Measurements from ENCODE around the gene SEL1L2. TPM values are rescaled to one million over a fixed set of nuclear protein-coding genes. Genes with fewer than 3 reads are reported as not detected.

SEL1L2 gene
- total RNA-seq, 1 donor = not detected

DNA sequence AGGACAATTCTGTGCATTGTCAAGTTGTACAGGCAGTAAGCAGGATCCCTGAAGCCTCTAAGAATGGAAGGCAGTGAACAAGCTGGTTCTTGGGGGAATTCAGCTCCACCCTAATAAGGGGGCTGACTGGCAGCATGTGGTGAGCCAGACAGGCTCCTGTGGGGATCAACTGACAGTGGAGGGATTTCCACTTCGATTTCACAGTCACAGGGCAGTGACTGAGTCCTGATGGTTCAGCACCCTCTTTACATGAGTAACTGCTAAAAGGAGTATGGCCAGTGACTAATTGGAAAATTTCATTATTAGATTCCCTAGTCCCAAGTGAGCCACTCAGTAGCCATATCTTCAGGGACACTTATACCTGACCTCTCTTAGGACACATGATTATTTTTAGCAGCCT lies 127.2 kb downstream of the SEL1L2 start:
- H3K4me3 ChIP-seq (ENCODE audit: low read depth, low read length) = no peak overlapping the region
- DNase-seq (ENCODE audit: low read depth) = no peak
- TF ChIP-seq, protein P1, sequence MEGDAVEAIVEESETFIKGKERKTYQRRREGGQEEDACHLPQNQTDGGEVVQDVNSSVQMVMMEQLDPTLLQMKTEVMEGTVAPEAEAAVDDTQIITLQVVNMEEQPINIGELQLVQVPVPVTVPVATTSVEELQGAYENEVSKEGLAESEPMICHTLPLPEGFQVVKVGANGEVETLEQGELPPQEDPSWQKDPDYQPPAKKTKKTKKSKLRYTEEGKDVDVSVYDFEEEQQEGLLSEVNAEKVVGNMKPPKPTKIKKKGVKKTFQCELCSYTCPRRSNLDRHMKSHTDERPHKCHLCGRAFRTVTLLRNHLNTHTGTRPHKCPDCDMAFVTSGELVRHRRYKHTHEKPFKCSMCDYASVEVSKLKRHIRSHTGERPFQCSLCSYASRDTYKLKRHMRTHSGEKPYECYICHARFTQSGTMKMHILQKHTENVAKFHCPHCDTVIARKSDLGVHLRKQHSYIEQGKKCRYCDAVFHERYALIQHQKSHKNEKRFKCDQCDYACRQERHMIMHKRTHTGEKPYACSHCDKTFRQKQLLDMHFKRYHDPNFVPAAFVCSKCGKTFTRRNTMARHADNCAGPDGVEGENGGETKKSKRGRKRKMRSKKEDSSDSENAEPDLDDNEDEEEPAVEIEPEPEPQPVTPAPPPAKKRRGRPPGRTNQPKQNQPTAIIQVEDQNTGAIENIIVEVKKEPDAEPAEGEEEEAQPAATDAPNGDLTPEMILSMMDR (IDR thresholded peaks at IDR 0.05; ENCODE audit: insufficient read depth, low read depth, low read length) = no peak

DNA sequence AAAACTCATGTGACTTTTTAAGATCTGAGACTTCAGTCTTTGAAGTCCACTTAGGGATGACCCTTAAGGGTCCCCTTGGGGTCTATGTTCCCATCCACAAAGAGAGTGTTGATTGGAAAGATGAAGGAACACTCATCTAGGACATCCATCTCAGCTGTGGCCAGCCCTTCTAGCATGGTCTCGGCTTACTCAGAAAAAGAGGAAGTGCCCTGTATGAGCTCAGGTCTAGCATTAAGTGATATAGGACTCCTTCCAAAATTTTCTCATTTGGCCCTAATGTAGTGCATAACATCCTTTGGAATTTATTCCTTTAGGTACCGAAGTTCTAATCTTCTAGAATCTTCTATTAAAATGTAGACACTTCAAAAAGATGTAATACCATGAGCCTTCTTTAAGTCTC lies 128.2 kb downstream of the SEL1L2 start:
- DNase-seq (ENCODE audit: low read depth) = no peak
- no peak overlapping the region for H3K4me3 ChIP-seq (ENCODE audit: low read depth, low read length)
- TF ChIP-seq, protein P1 (IDR thresholded peaks at IDR 0.05; ENCODE audit: insufficient read depth, low read depth, low read length) = no peak

DNA sequence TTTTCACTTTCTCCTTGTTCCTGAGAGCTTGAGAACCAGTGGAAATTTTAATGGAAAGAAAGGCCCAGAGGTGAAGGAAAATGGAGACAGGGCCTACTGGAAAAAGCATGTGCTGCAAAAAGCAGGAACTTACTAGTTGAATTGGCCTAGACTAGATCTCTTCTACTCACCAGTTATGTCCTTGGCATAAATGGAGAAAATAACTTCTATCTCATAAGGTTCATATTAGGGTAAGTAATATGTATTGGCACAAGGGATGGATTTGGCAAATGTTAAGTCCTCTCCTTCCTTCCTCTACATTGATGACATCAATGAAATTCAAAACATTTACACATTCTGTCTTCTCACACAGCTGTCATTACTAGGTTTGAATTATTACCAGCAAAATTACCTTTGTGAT lies 131.5 kb downstream of the SEL1L2 start:
- no peak for DNase-seq (ENCODE audit: low read depth)

DNA sequence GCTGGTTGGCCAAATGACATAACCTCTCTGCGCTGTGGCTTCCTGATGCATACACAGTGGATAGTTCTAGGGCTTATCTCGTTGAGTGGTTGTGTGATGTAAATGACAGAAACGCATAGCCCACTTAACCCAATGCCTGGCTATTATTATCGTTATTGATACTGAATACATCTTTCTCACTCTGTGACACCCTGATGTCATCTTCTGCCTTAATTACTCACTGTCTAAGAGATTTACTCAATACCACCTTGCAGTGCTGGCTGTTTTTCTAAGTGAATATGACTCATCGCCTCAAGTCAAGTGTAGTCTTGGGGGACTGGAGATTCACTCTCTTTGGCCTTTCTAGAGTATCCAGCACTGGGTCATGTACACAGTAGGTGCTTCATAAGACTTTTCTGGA lies 132.0 kb downstream of the SEL1L2 start:
- DNase-seq (ENCODE audit: low read depth) = no peak
- TF ChIP-seq, protein P1 (IDR thresholded peaks at IDR 0.05; ENCODE audit: insufficient read depth, low read depth, low read length) = no peak
- no peak overlapping the region for H3K4me3 ChIP-seq (ENCODE audit: low read depth, low read length)

More for the DNA sequence above, 131.5 kb downstream of the SEL1L2 start:
- TF ChIP-seq, protein P1 (IDR thresholded peaks at IDR 0.05; ENCODE audit: insufficient read depth, low read depth, low read length) = no peak
- no peak overlapping the region for H3K4me3 ChIP-seq (ENCODE audit: low read depth, low read length)

DNA sequence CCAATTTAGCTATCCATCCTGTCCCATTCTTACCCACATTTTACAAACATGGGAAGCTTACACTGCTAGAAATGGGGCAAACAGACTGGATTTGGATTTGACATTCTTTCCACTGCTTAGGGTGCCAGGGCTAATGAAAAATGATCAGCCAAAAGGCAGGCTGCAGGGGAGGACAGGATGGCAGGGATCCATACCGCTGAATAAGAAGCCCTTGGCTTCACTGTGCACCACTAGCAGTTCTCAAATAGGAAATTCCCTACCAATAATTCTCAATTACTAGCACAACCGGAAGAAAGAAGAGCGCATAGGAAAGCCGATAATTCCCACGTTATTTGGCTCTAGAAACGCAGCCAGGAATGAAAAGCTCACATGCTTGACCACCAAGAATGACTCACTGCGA lies 132.5 kb downstream of the SEL1L2 start:
- TF ChIP-seq, protein P1 (IDR thresholded peaks at IDR 0.05; ENCODE audit: insufficient read depth, low read depth, low read length) = no peak
- H3K4me3 ChIP-seq (ENCODE audit: low read depth, low read length) = no peak overlapping the region
- no peak for DNase-seq (ENCODE audit: low read depth)

DNA sequence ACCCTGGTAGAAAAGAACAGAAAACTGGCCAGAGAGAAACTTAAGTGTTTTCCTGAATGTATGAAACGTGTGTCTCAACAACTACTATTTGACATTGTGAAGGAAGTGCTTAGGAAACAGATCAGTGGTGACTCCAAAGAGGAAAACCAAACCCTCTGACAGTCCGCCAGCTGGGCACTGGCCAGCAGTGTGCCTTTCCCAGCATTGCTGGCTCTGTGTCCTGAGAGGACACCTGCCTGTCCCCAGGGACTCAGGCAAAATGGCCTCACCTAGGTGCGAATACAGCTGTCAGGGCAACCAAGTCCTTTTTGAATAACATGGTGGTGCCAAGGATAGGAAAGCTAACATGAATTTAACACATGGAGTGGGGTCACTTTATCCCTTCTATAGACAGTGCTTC lies 133.1 kb downstream of the SEL1L2 start:
- DNase-seq (ENCODE audit: low read depth) = no peak
- no peak overlapping the region for H3K4me3 ChIP-seq (ENCODE audit: low read depth, low read length)
- TF ChIP-seq, protein P1 (IDR thresholded peaks at IDR 0.05; ENCODE audit: insufficient read depth, low read depth, low read length) = no peak

DNA sequence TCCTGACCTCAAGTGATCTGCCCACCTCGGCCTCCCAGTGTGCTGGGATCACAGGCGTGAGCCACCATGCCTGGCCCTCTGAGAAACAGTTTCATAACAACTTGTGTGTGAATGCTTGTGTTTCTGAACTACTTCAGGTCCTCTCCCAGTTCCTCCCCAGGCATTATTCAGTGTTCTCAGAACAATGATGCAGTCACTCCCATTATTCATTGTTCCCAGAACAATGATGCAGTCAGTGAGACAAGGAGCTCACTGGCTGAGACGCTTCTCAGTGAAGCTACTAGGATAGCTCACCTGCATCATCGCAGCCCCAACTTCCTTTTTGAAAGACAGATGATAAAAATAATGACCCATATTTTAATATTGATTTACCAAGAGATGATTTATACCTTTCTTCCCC lies 134.1 kb downstream of the SEL1L2 start:
- DNase-seq (ENCODE audit: low read depth) = no peak
- TF ChIP-seq, protein P1 (IDR thresholded peaks at IDR 0.05; ENCODE audit: insufficient read depth, low read depth, low read length) = no peak

More for the DNA sequence above, 134.1 kb downstream of the SEL1L2 start:
- no peak overlapping the region for H3K4me3 ChIP-seq (ENCODE audit: low read depth, low read length)
